HG02678 (cell line): ENCODE measurements around the gene CDK5RAP3.
"Not testable (repeated sequence)": the region's sequence is repeated elsewhere in the genome, so short reads cannot be mapped to it uniquely, and the experiment has no call there.

ENCODE experiments used
- ATAC-seq: cut with Tn5 transposase; IDR thresholded peaks from one replicate; pipeline ENCODE4 v1.9.1; 2021; ENCODE audit warnings: mild to moderate bottlenecking, moderate library complexity; ENCODE audit not compliant: unreplicated experiment

CDK5RAP3 gene

GRCh38 chr17:47973541-47973940, 2.6 kb downstream of the CDK5RAP3 start:
- ATAC-seq: no peak

DNA sequence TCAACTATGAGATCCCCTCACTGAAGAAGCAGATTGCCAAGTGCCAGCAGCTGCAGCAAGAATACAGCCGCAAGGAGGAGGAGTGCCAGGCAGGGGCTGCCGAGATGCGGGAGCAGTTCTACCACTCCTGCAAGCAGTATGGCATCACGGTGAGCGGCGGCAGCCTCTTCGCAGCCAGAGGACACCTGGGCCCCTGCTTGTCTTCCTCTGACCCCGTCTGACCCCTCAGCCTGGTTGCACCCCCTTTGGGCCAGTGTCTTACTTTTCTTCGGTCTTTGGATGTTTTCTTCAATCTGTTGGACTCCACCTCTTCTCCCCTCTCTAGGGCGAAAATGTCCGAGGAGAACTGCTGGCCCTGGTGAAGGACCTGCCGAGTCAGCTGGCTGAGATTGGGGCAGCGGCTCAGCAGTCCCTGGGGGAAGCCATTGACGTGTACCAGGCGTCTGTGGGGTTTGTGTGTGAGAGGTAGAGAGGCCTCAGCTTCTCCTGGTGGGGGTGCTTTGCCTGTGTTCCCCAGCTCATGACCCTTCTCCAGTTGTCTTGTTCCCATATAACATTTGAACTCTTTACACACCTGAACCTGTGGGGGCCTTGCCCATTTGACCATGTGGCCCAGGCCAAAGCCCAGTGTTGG, 4.4 kb downstream of the CDK5RAP3 start:
- no peak for ATAC-seq

DNA sequence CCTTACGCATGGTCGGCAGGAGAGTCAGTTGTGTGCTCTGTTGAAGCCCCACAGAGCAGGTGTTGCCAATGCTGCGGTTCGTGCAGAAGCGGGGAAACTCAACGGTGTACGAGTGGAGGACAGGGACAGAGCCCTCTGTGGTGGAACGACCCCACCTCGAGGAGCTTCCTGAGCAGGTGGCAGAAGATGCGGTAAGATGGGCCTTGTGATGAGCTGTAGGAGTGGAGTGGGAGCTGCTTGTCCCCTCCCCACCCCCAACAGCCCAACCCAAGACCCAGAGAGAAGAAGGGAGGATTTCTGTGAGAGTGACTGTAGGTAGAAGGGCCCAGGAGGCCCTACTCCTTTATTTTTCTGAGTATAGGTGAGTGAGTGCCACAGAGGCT, 4.9 kb downstream of the CDK5RAP3 start:
- no peak for ATAC-seq

DNA sequence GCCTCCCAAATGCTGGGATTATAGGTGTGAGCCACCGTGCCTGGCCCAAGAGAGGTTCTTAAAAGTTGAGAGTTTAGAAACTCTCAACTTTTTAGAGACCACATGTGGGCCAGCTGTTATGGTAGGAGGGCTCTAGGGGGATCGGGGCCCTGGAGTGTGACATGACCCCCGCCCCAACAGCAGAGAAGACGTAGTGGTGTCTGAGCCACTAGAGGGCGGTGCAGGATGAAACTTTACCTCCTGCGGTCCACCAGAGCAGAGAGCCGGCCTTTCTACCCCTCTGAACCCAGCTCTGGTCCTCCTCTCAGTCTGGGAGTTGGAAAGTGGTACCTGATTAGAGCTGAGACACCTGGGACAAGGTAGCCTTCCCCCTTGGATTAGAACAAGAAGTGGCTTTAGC, 7.4 kb downstream of the CDK5RAP3 start:
- no peak for ATAC-seq

GRCh38 chr17:47980541-47980940, 9.6 kb downstream of the CDK5RAP3 start:
- no peak for ATAC-seq

DNA sequence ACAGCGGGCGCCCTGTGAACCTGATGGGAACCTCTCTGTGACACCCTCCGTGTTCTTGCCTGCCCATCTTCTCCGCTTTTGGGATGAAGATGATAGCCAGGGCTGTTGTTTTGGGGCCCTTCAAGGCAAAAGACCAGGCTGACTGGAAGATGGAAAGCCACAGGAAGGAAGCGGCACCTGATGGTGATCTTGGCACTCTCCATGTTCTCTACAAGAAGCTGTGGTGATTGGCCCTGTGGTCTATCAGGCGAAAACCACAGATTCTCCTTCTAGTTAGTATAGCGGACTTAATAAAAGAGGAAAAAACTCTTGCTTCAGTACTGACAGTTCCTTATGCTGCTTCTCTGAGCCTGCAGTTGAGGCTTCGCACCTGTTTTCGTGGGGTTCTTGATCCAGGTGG, 10.5 kb downstream of the CDK5RAP3 start:
- ATAC-seq: no peak

- ATAC-seq: no peak
These were observed 11.2 kb downstream of the CDK5RAP3 start for GRCh38 chr17:47982091-47982617.

DNA sequence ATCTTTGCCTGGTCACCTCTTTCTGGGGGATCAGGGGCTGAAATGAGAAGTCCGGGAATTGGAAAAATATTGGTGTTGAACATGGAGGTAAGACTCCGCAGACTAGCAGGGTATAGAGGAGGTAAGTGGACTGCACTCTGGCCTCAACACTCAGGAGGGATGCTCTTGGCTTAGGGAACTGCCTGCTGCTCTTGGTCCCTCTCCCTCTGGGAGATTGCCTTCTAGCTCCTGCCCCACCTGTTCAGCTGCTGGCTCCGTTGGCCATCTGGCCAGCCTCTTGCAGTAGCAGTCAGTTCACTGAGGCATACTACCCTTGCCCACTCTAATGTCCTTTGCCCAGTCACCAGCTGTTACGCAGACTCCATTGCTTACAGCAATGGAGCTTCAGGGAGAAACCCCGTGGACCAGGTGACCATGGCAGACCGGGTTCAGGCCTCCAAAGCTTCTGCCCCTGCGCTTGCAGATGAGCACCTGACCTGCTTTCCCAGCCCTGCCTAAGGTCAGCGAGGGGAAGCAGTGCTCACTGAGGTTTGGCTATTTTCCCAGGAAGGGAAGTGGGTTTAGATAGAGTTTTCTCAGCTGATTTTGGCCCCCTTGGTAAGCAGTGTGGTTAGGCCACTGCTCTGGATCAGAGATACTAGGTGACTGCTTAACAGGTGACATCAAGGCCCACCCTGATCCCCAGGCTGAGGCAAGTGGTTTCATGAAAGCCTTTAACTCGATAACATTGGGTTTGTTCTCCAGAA, 11.9 kb downstream of the CDK5RAP3 start:
- ATAC-seq: no peak

- no peak for ATAC-seq
These were observed 12.7 kb downstream of the CDK5RAP3 start for GRCh38 chr17:47983492-47984223.

- ATAC-seq: no peak
These were observed 15.6 kb downstream of the CDK5RAP3 start for GRCh38 chr17:47986520-47986919.

GRCh38 chr17:47987240-47987835, 16.4 kb downstream of the CDK5RAP3 start:
- no peak for ATAC-seq

GRCh38 chr17:47988445-47988844, 17.5 kb downstream of the CDK5RAP3 start:
- not testable (repeated sequence) for ATAC-seq

- ATAC-seq: no peak
These were observed 18.2 kb downstream of the CDK5RAP3 start for GRCh38 chr17:47989159-47989558.

- no peak for ATAC-seq
These were observed 18.8 kb downstream of the CDK5RAP3 start for GRCh38 chr17:47989700-47990099.

DNA sequence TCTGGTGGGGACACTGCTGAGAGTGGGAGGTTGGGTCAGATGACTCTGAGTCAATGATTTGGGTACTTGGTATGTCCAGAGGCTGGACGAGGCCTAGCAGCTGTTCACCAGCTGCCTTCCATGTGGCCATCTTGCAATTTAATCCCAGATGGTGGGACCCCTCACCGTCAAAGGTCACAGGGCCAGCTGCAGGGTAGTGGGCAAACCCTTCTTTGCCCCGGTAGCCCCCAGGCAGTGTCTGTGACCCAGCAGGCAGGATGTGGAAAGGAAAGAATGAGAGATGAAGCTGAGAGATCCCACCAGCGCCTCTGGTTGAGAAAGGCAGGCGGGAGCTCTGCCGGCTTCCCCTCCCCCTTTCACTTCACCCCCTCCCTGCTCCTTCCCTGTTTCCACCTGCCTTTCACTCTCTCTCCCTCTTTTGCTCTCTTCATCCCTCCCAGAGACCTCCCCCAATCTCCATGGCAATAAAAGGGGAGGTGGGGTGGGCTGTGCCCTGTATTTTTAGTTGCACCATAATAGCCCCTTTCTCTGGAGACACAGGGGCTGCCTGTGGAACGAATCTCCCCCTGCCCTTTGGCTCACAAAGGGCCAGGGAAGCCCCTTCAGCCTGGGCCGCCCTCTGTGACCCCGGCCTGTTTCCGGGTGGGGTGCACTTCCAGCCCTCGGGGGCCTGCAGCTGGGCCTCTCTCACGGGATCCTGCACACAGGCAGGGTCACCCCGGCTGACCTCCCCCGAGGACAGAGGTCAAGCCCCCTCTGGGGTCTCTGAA, 20.2 kb downstream of the CDK5RAP3 start:
- ATAC-seq: no peak

DNA sequence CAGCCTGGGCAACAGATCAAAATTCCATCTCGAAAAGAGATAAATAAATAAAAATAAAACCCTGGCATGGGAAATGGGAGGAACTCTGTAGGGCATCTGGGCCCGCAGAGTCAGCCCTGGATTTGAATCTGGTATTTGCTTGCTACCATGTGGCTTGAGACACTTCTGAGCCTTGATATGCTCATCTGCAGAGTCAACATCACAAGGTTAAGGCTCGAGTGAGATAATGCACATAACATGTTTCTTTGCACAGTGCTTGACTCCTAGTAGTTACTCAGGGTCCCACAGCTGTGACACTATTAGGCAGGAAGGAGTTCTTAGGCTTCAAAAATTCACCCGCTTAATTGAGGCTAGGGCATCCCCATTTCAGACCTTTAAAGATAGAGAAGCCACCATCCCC, 21.3 kb downstream of the CDK5RAP3 start:
- no peak for ATAC-seq

- ATAC-seq: no peak
These were observed 22.2 kb downstream of the CDK5RAP3 start for GRCh38 chr17:47993031-47993564.

- ATAC-seq: no peak
These were observed 23.1 kb downstream of the CDK5RAP3 start for GRCh38 chr17:47993964-47994363.

DNA sequence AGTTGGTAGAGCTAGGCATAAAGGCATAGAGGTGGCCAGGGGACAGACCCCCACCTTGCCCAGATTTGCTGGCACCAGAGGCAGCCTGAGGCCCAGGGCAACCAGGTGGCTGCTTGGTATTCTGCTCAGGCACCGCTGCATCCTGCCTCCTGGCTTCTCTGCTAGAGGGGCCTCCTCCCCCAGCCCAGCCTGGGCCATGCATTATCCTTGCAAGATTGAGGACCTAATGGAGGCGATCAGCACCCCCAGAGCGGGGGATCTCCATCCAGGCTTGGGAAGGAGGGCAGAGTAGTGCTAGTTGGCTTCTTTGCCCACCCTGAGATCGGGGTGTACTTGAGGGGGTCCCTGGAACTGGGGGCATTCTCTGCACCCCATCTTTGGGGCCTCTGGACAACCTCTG, 23.8 kb downstream of the CDK5RAP3 start:
- no peak for ATAC-seq

GRCh38 chr17:47995241-47995935, 24.5 kb downstream of the CDK5RAP3 start:
- ATAC-seq: no peak
